GM12878 (cell line): ENCODE data around the gene CCR7. TPM values are rescaled to one million over a fixed set of nuclear protein-coding genes. Genes with fewer than 3 reads are reported as not detected.

Source experiments
- BRCA1 ChIP-seq: IDR thresholded peaks from 2 replicates; pipeline ENCODE4 v1.6.1; 2011; ENCODE audit warnings: low read depth, low read length, improper control_type of control experiment
- CBX3 ChIP-seq: fragments of 200-600 bp; sonication (generic); IDR thresholded peaks from 2 replicates; pipeline ENCODE4 v1.6.1; 2016; ENCODE audit warnings: low read depth, borderline replicate concordance
- CHD4 ChIP-seq: fragments of 200-600 bp; sonication (generic); IDR thresholded peaks from 2 replicates; pipeline ENCODE4 v1.6.1; 2016; ENCODE audit warnings: mild to moderate bottlenecking
- HCFC1 ChIP-seq: fragments of 150-350 bp; IDR thresholded peaks from 2 replicates; pipeline ENCODE4 v1.6.1; 2014; ENCODE audit warnings: low read length
- LARP7 ChIP-seq: fragments of 450-650 bp; IDR thresholded peaks from 2 replicates; pipeline ENCODE4 v1.6.1; 2017; ENCODE audit warnings: mild to moderate bottlenecking
- NFIC ChIP-seq: IDR thresholded peaks from 2 replicates; pipeline ENCODE4 v1.6.1; 2012; ENCODE audit warnings: low read depth, mild to moderate bottlenecking, inconsistent platforms, low read length, moderate library complexity
- PML ChIP-seq: IDR thresholded peaks from 2 replicates; pipeline ENCODE4 v1.6.1; 2012; ENCODE audit warnings: low read length, inconsistent platforms
- RBBP5 ChIP-seq: fragments of 200-600 bp; sonication (generic); conservative IDR thresholded peaks from 2 replicates; pipeline ENCODE4 v1.6.1; 2016
- SREBF2 ChIP-seq: IDR thresholded peaks from 2 replicates; pipeline ENCODE4 v1.6.1; 2012; ENCODE audit warnings: mild to moderate bottlenecking, low read length
- SRF ChIP-seq, 2 experiments: IDR thresholded peaks; 2 replicates each; pipeline ENCODE4 v1.6.1; 2011; ENCODE audit warnings: low read depth in 2 of 2, low read length in 2 of 2, mild to moderate bottlenecking in 1 of 2, moderate library complexity in 1 of 2
- polyA plus RNA-seq, 11 experiments: library from polyadenylated mRNA; depleted of rRNA in 4 of 11; unstranded in 6 of 11; stranded (reverse) in 5 of 11; fragments of >200 nt; fragmentation: Nextera tagmentation in 4 of 11; fragmentation: Illumina TruSeq in 1 of 11; extraction: Ambion mirVana in 4 of 11; extraction: Trizol in 1 of 11; gene quantifications; 1 replicate in 1 of 11; 2 replicates in 10 of 11; pipeline versions ENCODE4 v1.2.1 to v1.2.3, GENCODE V29; 2011 to 2016; ENCODE audit warnings: inconsistent platforms in 2 of 11, missing spikeins in 2 of 11, low read depth in 1 of 11
- total RNA-seq, 4 experiments: library from RNA; depleted of rRNA in 3 of 4; stranded (reverse); fragments of >200 nt in 3 of 4; fragmentation: Illumina TruSeq in 1 of 4; extraction: Trizol in 1 of 4; gene quantifications; 2 replicates each; pipeline versions ENCODE4 v1.2.1 to v1.2.3, GENCODE V29; 2013 to 2021
- TF ChIP-seq, protein P1 (sequence below): fragments of 450-650 bp; formaldehyde crosslinking; IDR thresholded peaks from 2 replicates; pipeline ENCODE4 v1.5.0; 2022; ENCODE audit warnings: mild to moderate bottlenecking, missing genetic modification characterization
- TF ChIP-seq, protein P2 (sequence below): IDR thresholded peaks from 2 replicates; pipeline ENCODE4 v1.6.1; 2012; ENCODE audit warnings: mild to moderate bottlenecking, low read depth, low read length
- TF ChIP-seq, protein P3 (sequence below): fragments of 450-650 bp; IDR thresholded peaks from 2 replicates; pipeline ENCODE4 v1.6.1; 2016; ENCODE audit warnings: mild to moderate bottlenecking
- TF ChIP-seq, protein P4 (sequence below): fragments of 450-650 bp; IDR thresholded peaks from 2 replicates; pipeline ENCODE4 v1.6.1; 2017; ENCODE audit warnings: mild to moderate bottlenecking, moderate library complexity
- TF ChIP-seq, protein P5 (sequence below): fragments of 450-650 bp; IDR thresholded peaks from 2 replicates; pipeline ENCODE4 v1.6.1; 2017; ENCODE audit warnings: low read depth, mild to moderate bottlenecking, moderate library complexity

CCR7 gene
- total and polyA plus RNA-seq, 10 of the 15 experiments (the other 5 are each of a cell fraction or from before 2014, with no cell fraction given), result 131 to 1,171 (median 260) TPM

DNA sequence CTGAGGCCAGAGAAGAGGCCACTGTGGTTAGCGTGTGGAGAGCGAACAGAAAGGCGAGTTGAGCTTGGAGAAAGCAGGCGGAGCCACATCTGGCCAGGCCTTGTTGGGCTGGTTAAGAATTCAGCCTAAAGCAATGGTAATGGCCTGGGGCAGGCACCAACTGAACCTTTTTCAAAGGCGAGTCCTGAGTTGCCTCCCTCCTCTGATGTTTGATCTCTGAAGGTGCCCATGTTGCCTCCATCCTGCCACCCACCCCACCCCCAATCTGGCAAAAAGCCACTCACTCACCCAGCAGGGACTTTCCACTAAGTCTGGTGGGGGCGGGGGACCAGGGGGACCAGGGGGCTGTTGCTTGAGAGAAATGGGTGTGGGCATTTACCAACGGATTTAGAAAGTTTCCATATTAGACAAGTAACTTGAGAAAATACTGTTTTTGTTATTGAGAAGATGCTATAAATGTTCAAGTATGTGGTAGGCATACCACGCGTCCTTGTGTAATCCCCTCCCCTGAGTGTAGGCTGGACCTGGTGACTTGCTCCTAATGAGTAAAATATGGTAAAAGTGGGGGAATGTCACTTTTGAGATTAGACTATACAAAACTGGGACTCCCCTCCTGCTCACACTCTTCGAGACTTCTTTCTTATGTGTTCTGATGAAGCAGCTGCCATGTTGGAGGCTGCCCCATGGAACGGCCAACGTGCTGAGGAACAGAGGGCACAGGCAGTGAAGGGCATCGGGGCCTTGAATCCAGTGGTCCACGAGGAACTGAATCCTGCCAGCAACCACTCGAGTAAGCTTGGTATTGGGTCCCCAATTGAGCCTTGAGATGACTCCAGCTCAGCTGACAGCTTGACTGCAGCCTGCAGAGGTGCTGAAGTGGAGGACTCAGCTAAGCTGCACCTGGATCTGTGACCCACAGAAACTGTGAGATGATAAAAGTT lies 34.0 kb downstream of the CCR7 start (continued):
- TF ChIP-seq, protein P1, sequence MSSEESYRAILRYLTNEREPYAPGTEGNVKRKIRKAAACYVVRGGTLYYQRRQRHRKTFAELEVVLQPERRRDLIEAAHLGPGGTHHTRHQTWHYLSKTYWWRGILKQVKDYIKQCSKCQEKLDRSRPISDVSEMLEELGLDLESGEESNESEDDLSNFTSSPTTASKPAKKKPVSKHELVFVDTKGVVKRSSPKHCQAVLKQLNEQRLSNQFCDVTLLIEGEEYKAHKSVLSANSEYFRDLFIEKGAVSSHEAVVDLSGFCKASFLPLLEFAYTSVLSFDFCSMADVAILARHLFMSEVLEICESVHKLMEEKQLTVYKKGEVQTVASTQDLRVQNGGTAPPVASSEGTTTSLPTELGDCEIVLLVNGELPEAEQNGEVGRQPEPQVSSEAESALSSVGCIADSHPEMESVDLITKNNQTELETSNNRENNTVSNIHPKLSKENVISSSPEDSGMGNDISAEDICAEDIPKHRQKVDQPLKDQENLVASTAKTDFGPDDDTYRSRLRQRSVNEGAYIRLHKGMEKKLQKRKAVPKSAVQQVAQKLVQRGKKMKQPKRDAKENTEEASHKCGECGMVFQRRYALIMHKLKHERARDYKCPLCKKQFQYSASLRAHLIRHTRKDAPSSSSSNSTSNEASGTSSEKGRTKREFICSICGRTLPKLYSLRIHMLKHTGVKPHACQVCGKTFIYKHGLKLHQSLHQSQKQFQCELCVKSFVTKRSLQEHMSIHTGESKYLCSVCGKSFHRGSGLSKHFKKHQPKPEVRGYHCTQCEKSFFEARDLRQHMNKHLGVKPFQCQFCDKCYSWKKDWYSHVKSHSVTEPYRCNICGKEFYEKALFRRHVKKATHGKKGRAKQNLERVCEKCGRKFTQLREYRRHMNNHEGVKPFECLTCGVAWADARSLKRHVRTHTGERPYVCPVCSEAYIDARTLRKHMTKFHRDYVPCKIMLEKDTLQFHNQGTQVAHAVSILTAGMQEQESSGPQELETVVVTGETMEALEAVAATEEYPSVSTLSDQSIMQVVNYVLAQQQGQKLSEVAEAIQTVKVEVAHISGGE, result no peak
- TF ChIP-seq, protein P2, sequence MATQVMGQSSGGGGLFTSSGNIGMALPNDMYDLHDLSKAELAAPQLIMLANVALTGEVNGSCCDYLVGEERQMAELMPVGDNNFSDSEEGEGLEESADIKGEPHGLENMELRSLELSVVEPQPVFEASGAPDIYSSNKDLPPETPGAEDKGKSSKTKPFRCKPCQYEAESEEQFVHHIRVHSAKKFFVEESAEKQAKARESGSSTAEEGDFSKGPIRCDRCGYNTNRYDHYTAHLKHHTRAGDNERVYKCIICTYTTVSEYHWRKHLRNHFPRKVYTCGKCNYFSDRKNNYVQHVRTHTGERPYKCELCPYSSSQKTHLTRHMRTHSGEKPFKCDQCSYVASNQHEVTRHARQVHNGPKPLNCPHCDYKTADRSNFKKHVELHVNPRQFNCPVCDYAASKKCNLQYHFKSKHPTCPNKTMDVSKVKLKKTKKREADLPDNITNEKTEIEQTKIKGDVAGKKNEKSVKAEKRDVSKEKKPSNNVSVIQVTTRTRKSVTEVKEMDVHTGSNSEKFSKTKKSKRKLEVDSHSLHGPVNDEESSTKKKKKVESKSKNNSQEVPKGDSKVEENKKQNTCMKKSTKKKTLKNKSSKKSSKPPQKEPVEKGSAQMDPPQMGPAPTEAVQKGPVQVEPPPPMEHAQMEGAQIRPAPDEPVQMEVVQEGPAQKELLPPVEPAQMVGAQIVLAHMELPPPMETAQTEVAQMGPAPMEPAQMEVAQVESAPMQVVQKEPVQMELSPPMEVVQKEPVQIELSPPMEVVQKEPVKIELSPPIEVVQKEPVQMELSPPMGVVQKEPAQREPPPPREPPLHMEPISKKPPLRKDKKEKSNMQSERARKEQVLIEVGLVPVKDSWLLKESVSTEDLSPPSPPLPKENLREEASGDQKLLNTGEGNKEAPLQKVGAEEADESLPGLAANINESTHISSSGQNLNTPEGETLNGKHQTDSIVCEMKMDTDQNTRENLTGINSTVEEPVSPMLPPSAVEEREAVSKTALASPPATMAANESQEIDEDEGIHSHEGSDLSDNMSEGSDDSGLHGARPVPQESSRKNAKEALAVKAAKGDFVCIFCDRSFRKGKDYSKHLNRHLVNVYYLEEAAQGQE, result peak; percentile 36; the same call in 1 of the 2 replicates
- TF ChIP-seq NFIC (peak; percentile 49; the same call in 1 of the 2 replicates), BRCA1 (no peak), CHD4 (no peak), PML (no peak), RBBP5 (no peak), HCFC1 (no peak), CBX3 (no peak), LARP7 (no peak), SRF (IDR thresholded peaks at IDR 0.05; ENCODE audit: low read depth in 2 of 2, low read length in 2 of 2) (no peak), SREBF2 (no peak)
- TF ChIP-seq, protein P3, sequence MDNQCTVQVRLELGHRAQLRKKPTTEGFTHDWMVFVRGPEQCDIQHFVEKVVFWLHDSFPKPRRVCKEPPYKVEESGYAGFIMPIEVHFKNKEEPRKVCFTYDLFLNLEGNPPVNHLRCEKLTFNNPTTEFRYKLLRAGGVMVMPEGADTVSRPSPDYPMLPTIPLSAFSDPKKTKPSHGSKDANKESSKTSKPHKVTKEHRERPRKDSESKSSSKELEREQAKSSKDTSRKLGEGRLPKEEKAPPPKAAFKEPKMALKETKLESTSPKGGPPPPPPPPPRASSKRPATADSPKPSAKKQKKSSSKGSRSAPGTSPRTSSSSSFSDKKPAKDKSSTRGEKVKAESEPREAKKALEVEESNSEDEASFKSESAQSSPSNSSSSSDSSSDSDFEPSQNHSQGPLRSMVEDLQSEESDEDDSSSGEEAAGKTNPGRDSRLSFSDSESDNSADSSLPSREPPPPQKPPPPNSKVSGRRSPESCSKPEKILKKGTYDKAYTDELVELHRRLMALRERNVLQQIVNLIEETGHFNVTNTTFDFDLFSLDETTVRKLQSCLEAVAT, result peak; percentile 48
- TF ChIP-seq, protein P4, sequence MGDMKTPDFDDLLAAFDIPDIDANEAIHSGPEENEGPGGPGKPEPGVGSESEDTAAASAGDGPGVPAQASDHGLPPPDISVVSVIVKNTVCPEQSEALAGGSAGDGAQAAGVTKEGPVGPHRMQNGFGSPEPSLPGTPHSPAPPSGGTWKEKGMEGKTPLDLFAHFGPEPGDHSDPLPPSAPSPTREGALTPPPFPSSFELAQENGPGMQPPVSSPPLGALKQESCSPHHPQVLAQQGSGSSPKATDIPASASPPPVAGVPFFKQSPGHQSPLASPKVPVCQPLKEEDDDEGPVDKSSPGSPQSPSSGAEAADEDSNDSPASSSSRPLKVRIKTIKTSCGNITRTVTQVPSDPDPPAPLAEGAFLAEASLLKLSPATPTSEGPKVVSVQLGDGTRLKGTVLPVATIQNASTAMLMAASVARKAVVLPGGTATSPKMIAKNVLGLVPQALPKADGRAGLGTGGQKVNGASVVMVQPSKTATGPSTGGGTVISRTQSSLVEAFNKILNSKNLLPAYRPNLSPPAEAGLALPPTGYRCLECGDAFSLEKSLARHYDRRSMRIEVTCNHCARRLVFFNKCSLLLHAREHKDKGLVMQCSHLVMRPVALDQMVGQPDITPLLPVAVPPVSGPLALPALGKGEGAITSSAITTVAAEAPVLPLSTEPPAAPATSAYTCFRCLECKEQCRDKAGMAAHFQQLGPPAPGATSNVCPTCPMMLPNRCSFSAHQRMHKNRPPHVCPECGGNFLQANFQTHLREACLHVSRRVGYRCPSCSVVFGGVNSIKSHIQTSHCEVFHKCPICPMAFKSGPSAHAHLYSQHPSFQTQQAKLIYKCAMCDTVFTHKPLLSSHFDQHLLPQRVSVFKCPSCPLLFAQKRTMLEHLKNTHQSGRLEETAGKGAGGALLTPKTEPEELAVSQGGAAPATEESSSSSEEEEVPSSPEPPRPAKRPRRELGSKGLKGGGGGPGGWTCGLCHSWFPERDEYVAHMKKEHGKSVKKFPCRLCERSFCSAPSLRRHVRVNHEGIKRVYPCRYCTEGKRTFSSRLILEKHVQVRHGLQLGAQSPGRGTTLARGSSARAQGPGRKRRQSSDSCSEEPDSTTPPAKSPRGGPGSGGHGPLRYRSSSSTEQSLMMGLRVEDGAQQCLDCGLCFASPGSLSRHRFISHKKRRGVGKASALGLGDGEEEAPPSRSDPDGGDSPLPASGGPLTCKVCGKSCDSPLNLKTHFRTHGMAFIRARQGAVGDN, result peak; percentile 63
- TF ChIP-seq, protein P5, sequence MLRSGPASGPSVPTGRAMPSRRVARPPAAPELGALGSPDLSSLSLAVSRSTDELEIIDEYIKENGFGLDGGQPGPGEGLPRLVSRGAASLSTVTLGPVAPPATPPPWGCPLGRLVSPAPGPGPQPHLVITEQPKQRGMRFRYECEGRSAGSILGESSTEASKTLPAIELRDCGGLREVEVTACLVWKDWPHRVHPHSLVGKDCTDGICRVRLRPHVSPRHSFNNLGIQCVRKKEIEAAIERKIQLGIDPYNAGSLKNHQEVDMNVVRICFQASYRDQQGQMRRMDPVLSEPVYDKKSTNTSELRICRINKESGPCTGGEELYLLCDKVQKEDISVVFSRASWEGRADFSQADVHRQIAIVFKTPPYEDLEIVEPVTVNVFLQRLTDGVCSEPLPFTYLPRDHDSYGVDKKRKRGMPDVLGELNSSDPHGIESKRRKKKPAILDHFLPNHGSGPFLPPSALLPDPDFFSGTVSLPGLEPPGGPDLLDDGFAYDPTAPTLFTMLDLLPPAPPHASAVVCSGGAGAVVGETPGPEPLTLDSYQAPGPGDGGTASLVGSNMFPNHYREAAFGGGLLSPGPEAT, result peak; percentile 88
